Endothelial cell of umbilical vein (primary cell): ENCODE data around the gene CROCC2. TPM values are rescaled to one million over a fixed set of nuclear protein-coding genes. Genes with fewer than 3 reads are reported as not detected.

ENCODE experiments used
- BruUV-seq: library from RNA; stranded (reverse); fragments of 400-500 nt; replicated peaks from 2 replicates; lab custom pipeline; 2021; lab: Mats Ljungman, UMichigan
- CTCF ChIA-PET: fragments of 300-600, 350-600 bp; sonication (Branson Sonifier 250); formaldehyde crosslinking; loops from one replicate; lab custom pipeline; 2021; ENCODE audit warnings: antibody characterized with exemption, inconsistent platforms; lab: Charles Lee
- POLR2A ChIA-PET: fragments of 300-600, 350-600 bp; sonication (Branson Sonifier 250); formaldehyde crosslinking; loops from one replicate; lab custom pipeline; 2021; ENCODE audit warnings: antibody characterized with exemption, inconsistent platforms; lab: Charles Lee
- DNase-seq: peaks from one replicate; pipeline ENCODE4 v3.0.0-alpha.2; 2011; ENCODE audit warnings: low read depth, low spot score
- FAIRE-seq: peaks from 2 replicates; lab custom pipeline; 2011; peaks lifted over from hg19 to GRCh38; lab: Jason Lieb, UNC
- H2AFZ ChIP-seq: 2 replicates; pipeline ENCODE4 v1.6.0; 2012; ENCODE audit warnings: low read depth, low read length, control low read depth, inconsistent platforms
- H3K27ac ChIP-seq: 2 replicates; pipeline ENCODE4 v1.5.1; 2011; ENCODE audit warnings: low read depth, mild to moderate bottlenecking, control low read depth, low read length, moderate library complexity; ENCODE audit not compliant: insufficient read depth
- H3K27me3 ChIP-seq, 2 experiments: 2 replicates each; pipeline versions ENCODE4 v1.6.0 to v1.6.1; 2011; ENCODE audit warnings: low read length in 2 of 2, mixed read lengths in 1 of 2; ENCODE audit not compliant: control insufficient read depth in 2 of 2, insufficient read depth in 2 of 2
- H3K36me3 ChIP-seq, 2 experiments: 2 replicates in 1 of 2; 3 replicates in 1 of 2; pipeline ENCODE4 v1.5.1; 2011; ENCODE audit warnings: low read length in 2 of 2, mild to moderate bottlenecking in 1 of 2, moderate library complexity in 1 of 2; ENCODE audit not compliant: control insufficient read depth in 2 of 2, insufficient read depth in 2 of 2; ENCODE audit errors: extremely low read depth in 1 of 2
- H3K4me1 ChIP-seq: 3 replicates; pipeline ENCODE4 v1.5.1; 2011; ENCODE audit warnings: mild to moderate bottlenecking, low read length; ENCODE audit not compliant: control insufficient read depth, insufficient read depth; ENCODE audit errors: extremely low read depth
- H3K4me2 ChIP-seq: 2 replicates; pipeline ENCODE4 v1.6.1; 2011; ENCODE audit warnings: low read length, control low read depth, mixed read lengths; ENCODE audit not compliant: insufficient read depth
- H3K4me3 ChIP-seq, 3 experiments: fragments of 200-600 bp in 1 of 3; sonication (generic), shearing (Covaris generic) in 1 of 3; replicated peaks in 1 of 3; 2 replicates each; pipeline ENCODE4 v1.5.1; 2011 to 2016; ENCODE audit warnings: control low read depth in 3 of 3, low read length in 3 of 3, mild to moderate bottlenecking in 2 of 3, inconsistent platforms in 1 of 3, low read depth in 1 of 3, moderate library complexity in 1 of 3; ENCODE audit not compliant: insufficient read depth in 1 of 3
- H3K79me2 ChIP-seq: 2 replicates; pipeline ENCODE4 v1.6.0; 2012; ENCODE audit warnings: low read length, inconsistent platforms; ENCODE audit not compliant: control insufficient read depth, insufficient read depth
- H3K9ac ChIP-seq: replicated peaks from 2 replicates; pipeline ENCODE3; 2011; ENCODE audit warnings: low read length, control low read depth; ENCODE audit not compliant: insufficient read depth; ENCODE audit errors: extremely low read depth
- H3K9me1 ChIP-seq: replicated peaks from 3 replicates; pipeline ENCODE4 v1.6.0; 2011; ENCODE audit warnings: mild to moderate bottlenecking, low read length; ENCODE audit not compliant: control insufficient read depth, insufficient read depth; ENCODE audit errors: extremely low read depth
- H3K9me3 ChIP-seq: replicated peaks from 2 replicates; pipeline ENCODE4 v1.5.1; 2012; ENCODE audit warnings: low read length, inconsistent platforms; ENCODE audit not compliant: control insufficient read depth, insufficient read depth
- H4K20me1 ChIP-seq: replicated peaks from 2 replicates; pipeline ENCODE3; 2011; ENCODE audit warnings: mild to moderate bottlenecking, low read length; ENCODE audit not compliant: control insufficient read depth, insufficient read depth; ENCODE audit errors: extremely low read depth
- CTCF ChIP-seq, 2 donors: IDR thresholded peaks; 1 replicate in 1 of 2; 2 replicates in 1 of 2; pipeline ENCODE4 v1.5.1; 2011; ENCODE audit warnings: low read length in 2 of 2, mild to moderate bottlenecking in 2 of 2, moderate library complexity in 2 of 2, control low read depth in 1 of 2, inconsistent platforms in 1 of 2, low read depth in 1 of 2; ENCODE audit not compliant: insufficient read depth in 1 of 2; ENCODE audit errors: extremely low read depth in 1 of 2
- EZH2 ChIP-seq: IDR thresholded peaks from 2 replicates; pipeline ENCODE4 v1.6.1; 2012; ENCODE audit warnings: borderline replicate concordance, low read depth, mild to moderate bottlenecking, moderate library complexity, low read length, inconsistent platforms; ENCODE audit not compliant: severe bottlenecking
- FOS ChIP-seq: IDR thresholded peaks from 2 replicates; pipeline ENCODE4 v1.6.1; 2011; ENCODE audit warnings: mild to moderate bottlenecking, low read length, moderate library complexity, borderline replicate concordance; ENCODE audit not compliant: insufficient read depth
- GATA2 ChIP-seq: IDR thresholded peaks from 2 replicates; pipeline ENCODE4 v1.7.0; 2011; ENCODE audit warnings: low read depth, mild to moderate bottlenecking, moderate library complexity, mixed read lengths, low read length; ENCODE audit not compliant: insufficient read length, insufficient read depth
- JUN ChIP-seq: IDR thresholded peaks from 2 replicates; pipeline ENCODE4 v1.6.1; 2011; ENCODE audit warnings: borderline replicate concordance, low read depth; ENCODE audit not compliant: insufficient read length, insufficient read depth
- MYC ChIP-seq: IDR thresholded peaks from one replicate; pipeline ENCODE4 v1.6.1; 2011; ENCODE audit warnings: mild to moderate bottlenecking, low read depth, low read length
- POLR2A ChIP-seq: IDR thresholded peaks from 2 replicates; pipeline ENCODE4 v1.6.1; 2012; ENCODE audit warnings: low read depth, mild to moderate bottlenecking, control low read depth, low read length
- POLR2AphosphoS5 ChIP-seq: IDR thresholded peaks from 2 replicates; pipeline ENCODE4 v1.6.1; 2012; ENCODE audit warnings: low read depth, mild to moderate bottlenecking, control low read depth, low read length, moderate library complexity; ENCODE audit not compliant: insufficient read depth
- dilution Hi-C: fragments of 300-500 bp; cut with MboI; formaldehyde crosslinking; loops from one replicate; pipeline ENCODE4 v1.15.0; 2019; ENCODE audit warnings: low sequenced_read_pairs; ENCODE audit not compliant: extremely low pct_ligation_motif_present
- intact Hi-C: fragments of 100-400 bp; cut with micrococcal nuclease; formaldehyde crosslinking; loops from one replicate; pipeline ENCODE4 v1.10.0; 2022
- polyA plus RNA-seq, 4 experiments: library from polyadenylated mRNA; depleted of rRNA in 3 of 4; stranded (reverse) in 3 of 4; unstranded in 1 of 4; fragments of >200 nt; gene quantifications; 2 replicates each; pipeline versions ENCODE4 v1.2.1 to v1.2.3, GENCODE V29; 2011 to 2012; ENCODE audit warnings: missing spikeins in 1 of 4
- total RNA-seq: library from RNA; stranded (reverse); gene quantifications from 2 replicates; pipeline ENCODE4 v1.2.3, GENCODE V29; 2021
- TF ChIP-seq, protein P1 (sequence below): IDR thresholded peaks from 2 replicates; pipeline ENCODE4 v1.6.1; 2011; ENCODE audit not compliant: insufficient read depth, insufficient read length

The CROCC2 gene
- total and polyA plus RNA-seq, 2 donors (not counting 3 experiments of a cell fraction or from before 2014, with no cell fraction given): not detected

DNA sequence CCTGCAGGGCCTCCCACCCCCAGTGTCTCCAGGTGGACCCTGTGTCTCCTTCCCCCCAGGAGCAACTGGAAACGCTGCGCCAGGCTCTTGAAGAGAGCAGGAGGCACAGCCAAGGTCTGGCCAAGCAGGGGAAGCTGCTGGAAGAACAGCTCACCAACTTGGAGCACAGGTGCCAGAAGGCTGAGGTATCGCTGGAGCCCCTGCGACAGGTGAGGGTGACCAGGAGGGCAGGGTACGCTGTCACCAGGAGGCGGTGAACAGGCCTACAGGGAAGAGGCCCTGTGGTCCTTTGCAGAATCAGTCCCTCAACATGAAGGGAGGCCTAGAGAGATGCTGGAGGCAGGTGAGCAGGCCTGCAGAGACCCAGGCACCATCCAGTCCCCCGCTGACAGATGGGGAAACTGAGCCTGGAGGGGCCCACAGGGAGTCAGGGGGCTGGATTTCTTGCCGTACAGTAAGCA, 76.7 kb downstream of the CROCC2 start:
- ChIA-PET CTCF (interaction anchor here (0.8 to 2.7 kb wide), 27 partner anchors 8 to 207 kb away, joined by 3 to 30 read pairs (median 5); partner anchors contain the start of gene SNED1), POLR2A (no interaction called here)
- no peak overlapping the region for H3K4me3 ChIP-seq
- dilution Hi-C loops: no loop called here
- peaks cover 14% of the 10 kb centered on the region for H3K4me1 ChIP-seq
- no peak overlapping the region for H3K27ac ChIP-seq
- no peaks in the 10 kb centered on the region for H3K9me1 ChIP-seq
- no TSS peak for BruUV-seq
- DNase-seq (no peak), FAIRE-seq (no peak)
- H3K79me2 ChIP-seq: no peaks in the 10 kb centered on the region
- H3K9me3 ChIP-seq: no peaks in the 10 kb centered on the region
- no peaks in the 10 kb centered on the region for H3K36me3 ChIP-seq
- no peaks in the 10 kb centered on the region for H4K20me1 ChIP-seq
- no peak overlapping the region for H2AFZ ChIP-seq
- H3K4me2 ChIP-seq: no peak overlapping the region
- no peak overlapping the region for H3K9ac ChIP-seq
- intact Hi-C loops: no loop called here
- no peak for TF ChIP-seq EZH2
- H3K27me3 ChIP-seq: peaks cover 7 to 8% of the 10 kb centered on the region in 2 experiments

DNA sequence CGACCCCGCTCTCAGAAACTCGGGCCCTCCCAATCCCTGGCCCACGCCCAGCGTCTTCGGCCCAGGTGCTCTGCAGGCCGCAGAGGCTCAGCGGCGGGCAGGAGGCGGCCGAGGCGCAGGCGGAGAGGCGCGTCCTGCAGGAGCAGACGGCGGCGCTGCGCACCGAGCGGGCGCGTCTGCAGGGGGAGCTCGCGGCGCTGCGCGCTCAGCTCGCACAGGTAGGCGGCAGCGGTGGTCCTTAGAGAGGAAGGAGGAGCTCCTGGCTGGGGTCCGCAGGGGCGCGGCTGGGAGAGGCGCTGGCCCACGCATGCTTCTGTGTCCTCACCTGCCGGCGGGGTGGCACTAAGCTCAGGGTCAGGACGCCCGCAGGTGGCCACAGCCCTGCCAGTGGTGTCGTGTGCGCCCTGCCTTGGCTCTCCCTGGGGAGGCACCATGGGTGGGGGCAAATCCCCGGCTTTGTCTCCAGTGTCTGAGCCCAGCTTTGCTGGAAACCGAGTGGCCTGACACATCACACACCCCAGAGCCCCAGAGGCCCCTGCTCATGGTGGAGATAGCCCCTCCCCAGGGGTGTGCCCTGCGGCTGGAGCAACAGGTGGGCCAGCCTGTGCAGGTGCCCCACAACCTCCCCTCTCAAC, 77.3 kb downstream of the CROCC2 start:
- CTCF ChIA-PET: interaction anchor here (0.6 to 2.7 kb wide), 36 partner anchors 8 to 206 kb away, joined by 3 to 30 read pairs (median 4); partner anchors contain the start of gene SNED1
- POLR2A ChIA-PET: no interaction called here
- Histone ChIP-seq H3K4me3 (no peak overlapping the region), H3K9me1 (no peaks in the 10 kb centered on the region), H3K79me2 (no peaks in the 10 kb centered on the region), H3K9ac (no peak overlapping the region), H3K27me3 (peaks cover 7 to 8% of the 10 kb centered on the region in 2 experiments), H2AFZ (no peak overlapping the region), H3K9me3 (no peaks in the 10 kb centered on the region), H3K4me2 (no peak overlapping the region), H3K27ac (no peak overlapping the region), H3K36me3 (no peaks in the 10 kb centered on the region), H4K20me1 (no peaks in the 10 kb centered on the region), H3K4me1 (peaks cover 14% of the 10 kb centered on the region)
- no peak for FAIRE-seq
- BruUV-seq: no TSS peak
- intact Hi-C loops: no loop called here
- dilution Hi-C loops: no loop called here
- DNase-seq: peak; percentile 49
- TF ChIP-seq, protein P1, sequence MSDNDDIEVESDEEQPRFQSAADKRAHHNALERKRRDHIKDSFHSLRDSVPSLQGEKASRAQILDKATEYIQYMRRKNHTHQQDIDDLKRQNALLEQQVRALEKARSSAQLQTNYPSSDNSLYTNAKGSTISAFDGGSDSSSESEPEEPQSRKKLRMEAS: no peak
- TF ChIP-seq POLR2AphosphoS5: no peak
- no peak for TF ChIP-seq JUN
- no peak for TF ChIP-seq POLR2A
- TF ChIP-seq FOS: no peak
- peak; percentile 21 for TF ChIP-seq EZH2
- no peak for TF ChIP-seq GATA2
- peak; percentile 50 to 80 for TF ChIP-seq CTCF (IDR thresholded peaks at IDR 0.05; ENCODE audit: extremely low read depth in 1 of 2, insufficient read depth in 1 of 2, low read depth in 1 of 2, low read length in 2 of 2)
- no peak for TF ChIP-seq MYC
